Endothelial cell of umbilical vein (primary cell): ENCODE results near the gene IGBP1. TPM values are rescaled to one million over a fixed set of nuclear protein-coding genes. Genes with fewer than 3 reads are reported as not detected.

Source experiments
- BruUV-seq: library from RNA; stranded (reverse); fragments of 400-500 nt; replicated peaks from 2 replicates; lab custom pipeline; 2021; lab: Mats Ljungman, UMichigan
- CTCF ChIA-PET: fragments of 300-600, 350-600 bp; sonication (Branson Sonifier 250); formaldehyde crosslinking; loops from one replicate; lab custom pipeline; 2021; ENCODE audit warnings: antibody characterized with exemption, inconsistent platforms; lab: Charles Lee
- POLR2A ChIA-PET: fragments of 300-600, 350-600 bp; sonication (Branson Sonifier 250); formaldehyde crosslinking; loops from one replicate; lab custom pipeline; 2021; ENCODE audit warnings: antibody characterized with exemption, inconsistent platforms; lab: Charles Lee
- DNase-seq: peaks from one replicate; pipeline ENCODE4 v3.0.0-alpha.2; 2011; ENCODE audit warnings: low read depth, low spot score
- FAIRE-seq: peaks from 2 replicates; lab custom pipeline; 2011; peaks lifted over from hg19 to GRCh38; lab: Jason Lieb, UNC
- H2AFZ ChIP-seq: 2 replicates; pipeline ENCODE4 v1.6.0; 2012; ENCODE audit warnings: low read depth, low read length, control low read depth, inconsistent platforms
- H3K27ac ChIP-seq: 2 replicates; pipeline ENCODE4 v1.5.1; 2011; ENCODE audit warnings: low read depth, mild to moderate bottlenecking, control low read depth, low read length, moderate library complexity; ENCODE audit not compliant: insufficient read depth
- H3K27me3 ChIP-seq, 2 experiments: 2 replicates each; pipeline versions ENCODE4 v1.6.0 to v1.6.1; 2011; ENCODE audit warnings: low read length in 2 of 2, mixed read lengths in 1 of 2; ENCODE audit not compliant: control insufficient read depth in 2 of 2, insufficient read depth in 2 of 2
- H3K36me3 ChIP-seq, 2 experiments: 2 replicates in 1 of 2; 3 replicates in 1 of 2; pipeline ENCODE4 v1.5.1; 2011; ENCODE audit warnings: low read length in 2 of 2, mild to moderate bottlenecking in 1 of 2, moderate library complexity in 1 of 2; ENCODE audit not compliant: control insufficient read depth in 2 of 2, insufficient read depth in 2 of 2; ENCODE audit errors: extremely low read depth in 1 of 2
- H3K4me1 ChIP-seq: 3 replicates; pipeline ENCODE4 v1.5.1; 2011; ENCODE audit warnings: mild to moderate bottlenecking, low read length; ENCODE audit not compliant: control insufficient read depth, insufficient read depth; ENCODE audit errors: extremely low read depth
- H3K4me2 ChIP-seq: 2 replicates; pipeline ENCODE4 v1.6.1; 2011; ENCODE audit warnings: low read length, control low read depth, mixed read lengths; ENCODE audit not compliant: insufficient read depth
- H3K4me3 ChIP-seq, 3 experiments: fragments of 200-600 bp in 1 of 3; sonication (generic), shearing (Covaris generic) in 1 of 3; replicated peaks in 1 of 3; 2 replicates each; pipeline ENCODE4 v1.5.1; 2011 to 2016; ENCODE audit warnings: control low read depth in 3 of 3, low read length in 3 of 3, mild to moderate bottlenecking in 2 of 3, inconsistent platforms in 1 of 3, low read depth in 1 of 3, moderate library complexity in 1 of 3; ENCODE audit not compliant: insufficient read depth in 1 of 3
- H3K79me2 ChIP-seq: 2 replicates; pipeline ENCODE4 v1.6.0; 2012; ENCODE audit warnings: low read length, inconsistent platforms; ENCODE audit not compliant: control insufficient read depth, insufficient read depth
- H3K9ac ChIP-seq: replicated peaks from 2 replicates; pipeline ENCODE3; 2011; ENCODE audit warnings: low read length, control low read depth; ENCODE audit not compliant: insufficient read depth; ENCODE audit errors: extremely low read depth
- H3K9me1 ChIP-seq: replicated peaks from 3 replicates; pipeline ENCODE4 v1.6.0; 2011; ENCODE audit warnings: mild to moderate bottlenecking, low read length; ENCODE audit not compliant: control insufficient read depth, insufficient read depth; ENCODE audit errors: extremely low read depth
- H3K9me3 ChIP-seq: replicated peaks from 2 replicates; pipeline ENCODE4 v1.5.1; 2012; ENCODE audit warnings: low read length, inconsistent platforms; ENCODE audit not compliant: control insufficient read depth, insufficient read depth
- H4K20me1 ChIP-seq: replicated peaks from 2 replicates; pipeline ENCODE3; 2011; ENCODE audit warnings: mild to moderate bottlenecking, low read length; ENCODE audit not compliant: control insufficient read depth, insufficient read depth; ENCODE audit errors: extremely low read depth
- EZH2 ChIP-seq: IDR thresholded peaks from 2 replicates; pipeline ENCODE4 v1.6.1; 2012; ENCODE audit warnings: borderline replicate concordance, low read depth, mild to moderate bottlenecking, moderate library complexity, low read length, inconsistent platforms; ENCODE audit not compliant: severe bottlenecking
- FOS ChIP-seq: IDR thresholded peaks from 2 replicates; pipeline ENCODE4 v1.6.1; 2011; ENCODE audit warnings: mild to moderate bottlenecking, low read length, moderate library complexity, borderline replicate concordance; ENCODE audit not compliant: insufficient read depth
- GATA2 ChIP-seq: IDR thresholded peaks from 2 replicates; pipeline ENCODE4 v1.7.0; 2011; ENCODE audit warnings: low read depth, mild to moderate bottlenecking, moderate library complexity, mixed read lengths, low read length; ENCODE audit not compliant: insufficient read length, insufficient read depth
- JUN ChIP-seq: IDR thresholded peaks from 2 replicates; pipeline ENCODE4 v1.6.1; 2011; ENCODE audit warnings: borderline replicate concordance, low read depth; ENCODE audit not compliant: insufficient read length, insufficient read depth
- MYC ChIP-seq: IDR thresholded peaks from one replicate; pipeline ENCODE4 v1.6.1; 2011; ENCODE audit warnings: mild to moderate bottlenecking, low read depth, low read length
- POLR2A ChIP-seq: IDR thresholded peaks from 2 replicates; pipeline ENCODE4 v1.6.1; 2012; ENCODE audit warnings: low read depth, mild to moderate bottlenecking, control low read depth, low read length
- POLR2AphosphoS5 ChIP-seq: IDR thresholded peaks from 2 replicates; pipeline ENCODE4 v1.6.1; 2012; ENCODE audit warnings: low read depth, mild to moderate bottlenecking, control low read depth, low read length, moderate library complexity; ENCODE audit not compliant: insufficient read depth
- dilution Hi-C: fragments of 300-500 bp; cut with MboI; formaldehyde crosslinking; loops from one replicate; pipeline ENCODE4 v1.15.0; 2019; ENCODE audit warnings: low sequenced_read_pairs; ENCODE audit not compliant: extremely low pct_ligation_motif_present
- intact Hi-C: fragments of 100-400 bp; cut with micrococcal nuclease; formaldehyde crosslinking; loops from one replicate; pipeline ENCODE4 v1.10.0; 2022
- polyA plus RNA-seq, 4 experiments: library from polyadenylated mRNA; depleted of rRNA in 3 of 4; stranded (reverse) in 3 of 4; unstranded in 1 of 4; fragments of >200 nt; gene quantifications; 2 replicates each; pipeline versions ENCODE4 v1.2.1 to v1.2.3, GENCODE V29; 2011 to 2012; ENCODE audit warnings: missing spikeins in 1 of 4
- total RNA-seq: library from RNA; stranded (reverse); gene quantifications from 2 replicates; pipeline ENCODE4 v1.2.3, GENCODE V29; 2021
- TF ChIP-seq, protein P1 (sequence below): IDR thresholded peaks from 2 replicates; pipeline ENCODE4 v1.6.1; 2011; ENCODE audit not compliant: insufficient read depth, insufficient read length
- TF ChIP-seq, protein P2 (sequence below), 2 donors: IDR thresholded peaks; 1 replicate in 1 of 2; 2 replicates in 1 of 2; pipeline ENCODE4 v1.5.1; 2011; ENCODE audit warnings: low read length in 2 of 2, mild to moderate bottlenecking in 2 of 2, moderate library complexity in 2 of 2, control low read depth in 1 of 2, inconsistent platforms in 1 of 2, low read depth in 1 of 2; ENCODE audit not compliant: insufficient read depth in 1 of 2; ENCODE audit errors: extremely low read depth in 1 of 2

IGBP1 gene
- total and polyA plus RNA-seq, 2 donors (not counting 3 experiments of a cell fraction or from before 2014, with no cell fraction given): 38.1 to 39.5 TPM

DNA sequence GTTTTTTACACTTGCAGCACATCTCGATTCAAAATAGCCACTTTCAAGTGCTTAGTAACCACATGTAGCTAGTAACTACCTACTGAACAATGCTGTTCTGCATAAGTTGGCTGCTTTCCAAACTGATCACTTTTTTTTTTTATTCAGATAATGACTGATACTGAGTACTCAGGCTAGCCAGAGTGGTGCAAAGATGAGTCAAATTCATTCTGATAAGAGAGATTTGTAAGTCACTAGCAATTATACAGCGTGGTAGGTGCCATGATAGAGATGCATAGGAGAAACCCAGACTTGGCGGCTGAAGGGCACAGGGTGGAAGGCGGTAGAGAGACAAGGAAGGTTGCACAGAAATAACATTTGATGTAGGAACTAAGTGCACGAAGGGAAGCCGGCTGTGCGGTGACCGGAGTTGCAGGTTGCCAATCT, 357 bp upstream of the IGBP1 start:
- peak overlapping the region; percentile 96 for H3K9ac ChIP-seq
- no peaks in the 10 kb centered on the region for H3K9me3 ChIP-seq
- no peak for DNase-seq
- H3K36me3 ChIP-seq: no peaks in the 10 kb centered on the region
- peaks cover 16% of the 10 kb centered on the region for H3K4me1 ChIP-seq
- TF ChIP-seq EZH2: no peak
- no peak for TF ChIP-seq FOS
- no peak for TF ChIP-seq GATA2
- no peak for TF ChIP-seq POLR2A
- TF ChIP-seq, protein P1, sequence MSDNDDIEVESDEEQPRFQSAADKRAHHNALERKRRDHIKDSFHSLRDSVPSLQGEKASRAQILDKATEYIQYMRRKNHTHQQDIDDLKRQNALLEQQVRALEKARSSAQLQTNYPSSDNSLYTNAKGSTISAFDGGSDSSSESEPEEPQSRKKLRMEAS: no peak
- TF ChIP-seq POLR2AphosphoS5: no peak
- TF ChIP-seq, protein P2, sequence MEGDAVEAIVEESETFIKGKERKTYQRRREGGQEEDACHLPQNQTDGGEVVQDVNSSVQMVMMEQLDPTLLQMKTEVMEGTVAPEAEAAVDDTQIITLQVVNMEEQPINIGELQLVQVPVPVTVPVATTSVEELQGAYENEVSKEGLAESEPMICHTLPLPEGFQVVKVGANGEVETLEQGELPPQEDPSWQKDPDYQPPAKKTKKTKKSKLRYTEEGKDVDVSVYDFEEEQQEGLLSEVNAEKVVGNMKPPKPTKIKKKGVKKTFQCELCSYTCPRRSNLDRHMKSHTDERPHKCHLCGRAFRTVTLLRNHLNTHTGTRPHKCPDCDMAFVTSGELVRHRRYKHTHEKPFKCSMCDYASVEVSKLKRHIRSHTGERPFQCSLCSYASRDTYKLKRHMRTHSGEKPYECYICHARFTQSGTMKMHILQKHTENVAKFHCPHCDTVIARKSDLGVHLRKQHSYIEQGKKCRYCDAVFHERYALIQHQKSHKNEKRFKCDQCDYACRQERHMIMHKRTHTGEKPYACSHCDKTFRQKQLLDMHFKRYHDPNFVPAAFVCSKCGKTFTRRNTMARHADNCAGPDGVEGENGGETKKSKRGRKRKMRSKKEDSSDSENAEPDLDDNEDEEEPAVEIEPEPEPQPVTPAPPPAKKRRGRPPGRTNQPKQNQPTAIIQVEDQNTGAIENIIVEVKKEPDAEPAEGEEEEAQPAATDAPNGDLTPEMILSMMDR (IDR thresholded peaks at IDR 0.05; ENCODE audit: extremely low read depth in 1 of 2, insufficient read depth in 1 of 2, low read depth in 1 of 2, low read length in 2 of 2): no peak
- no peak for TF ChIP-seq MYC
- TF ChIP-seq JUN: no peak
- ChIA-PET POLR2A (interaction anchor here (1.2 kb wide), 1 partner anchor 35 kb away, joined by 4 read pairs; no protein-coding TSS in a partner anchor), CTCF (interaction anchor here (0.6 to 2.0 kb wide), 30 partner anchors 10 to 1304 kb away, joined by 3 to 30 read pairs (median 4); partner anchors contain the start of genes EFNB1, KIF4A, P2RY4 and PDZD11)
- peak overlapping the region; percentile 82 for H2AFZ ChIP-seq
- no peak overlapping the region for H3K27ac ChIP-seq
- dilution Hi-C loops (no loop called here), intact Hi-C loops (loop anchor here (1.0 kb wide), 5 partner anchors 37 to 301 kb away; partner anchors contain the start of gene PDZD11)
- H3K9me1 ChIP-seq: no peaks in the 10 kb centered on the region
- H3K4me3 ChIP-seq: peak overlapping the region; percentile 38 to 96 (median 62)
- FAIRE-seq: no peak
- H3K27me3 ChIP-seq: no peaks in the 10 kb centered on the region
- peak overlapping the region; percentile 93 for H3K4me2 ChIP-seq
- H4K20me1 ChIP-seq: no peaks in the 10 kb centered on the region
- peaks cover 14% of the 10 kb centered on the region for H3K79me2 ChIP-seq
- no TSS peak for BruUV-seq
